HepG2 (cell line): ENCODE measurements around the gene KIAA0232. TPM values are rescaled to one million over a fixed set of nuclear protein-coding genes. Genes with fewer than 3 reads are reported as not detected.

Experiments used
- ATAC-seq: fragments of 200-7000 bp; cut with Tn5 transposase; 3 replicates; pipeline ENCODE4 v1.9.1; 2020; ENCODE audit warnings: mild to moderate bottlenecking, moderate library complexity
- BruUV-seq: library from RNA; stranded (reverse); fragments of 400-500 nt; replicated peaks from 2 replicates; lab custom pipeline; 2021; lab: Mats Ljungman, UMichigan
- CTCF ChIA-PET: fragments of 300-600 bp; formaldehyde crosslinking; extraction: SDS; loops from one replicate; lab custom pipeline; 2021; ENCODE audit warnings: low total read pairs, inconsistent platforms, low intra/inter-chr PET ratio; lab: Yijun Ruan, JAX
- POLR2A ChIA-PET: fragments of 350-600 bp; sonication (Branson Sonifier 250); formaldehyde crosslinking; loops from one replicate; lab custom pipeline; 2020; ENCODE audit warnings: antibody characterized with exemption, inconsistent platforms; lab: Yijun Ruan, JAX
- DNase-seq: peaks from one replicate; pipeline ENCODE4 v3.0.0-alpha.2; 2015; ENCODE audit warnings: low spot score
- FAIRE-seq: peaks from 3 replicates; lab custom pipeline; 2011; peaks lifted over from hg19 to GRCh38; lab: Jason Lieb, UNC
- H2AFZ ChIP-seq: one replicate; pipeline ENCODE4 v1.6.1; 2011; ENCODE audit warnings: low read length, inconsistent platforms
- H3K27ac ChIP-seq: fragments of 300-600 bp; 3 replicates; pipeline ENCODE4 v1.8.0; 2011; ENCODE audit warnings: mixed run types, mild to moderate bottlenecking, mixed read lengths, low read length, inconsistent platforms; ENCODE audit not compliant: insufficient read depth; ENCODE audit errors: extremely low read length
- H3K27me3 ChIP-seq, 2 experiments: fragments of 200-600 bp in 1 of 2; 2 replicates in 1 of 2; 3 replicates in 1 of 2; pipeline versions ENCODE4 v1.6.0 to v1.8.0; 2011; ENCODE audit warnings: low read length in 2 of 2, mild to moderate bottlenecking in 2 of 2, moderate library complexity in 2 of 2, inconsistent platforms in 1 of 2; ENCODE audit not compliant: insufficient read depth in 2 of 2, control insufficient read depth in 1 of 2
- H3K36me3 ChIP-seq, 2 experiments: fragments of 200-600 bp in 1 of 2; replicated peaks in 1 of 2; 2 replicates in 1 of 2; 3 replicates in 1 of 2; pipeline versions ENCODE4 v1.5.1 to v1.8.0; 2011; ENCODE audit warnings: low read length in 2 of 2, inconsistent platforms in 1 of 2; ENCODE audit not compliant: insufficient read depth in 2 of 2, control insufficient read depth in 1 of 2
- H3K4me1 ChIP-seq: 2 replicates; pipeline ENCODE4 v1.5.1; 2012; ENCODE audit warnings: low read length, inconsistent platforms; ENCODE audit not compliant: insufficient read depth
- H3K4me2 ChIP-seq: 2 replicates; pipeline ENCODE4 v1.6.0; 2011; ENCODE audit warnings: low read depth, low read length, inconsistent platforms
- H3K4me3 ChIP-seq, 3 experiments: fragments of 200-600 bp in 1 of 3; sonication (generic), shearing (Covaris generic) in 1 of 3; replicated peaks in 1 of 3; 2 replicates each; pipeline ENCODE4 v1.5.1; 2011 to 2016; ENCODE audit warnings: low read length in 3 of 3, inconsistent platforms in 2 of 3, low read depth in 2 of 3, mild to moderate bottlenecking in 2 of 3, control low read depth in 1 of 3, mixed read lengths in 1 of 3; ENCODE audit not compliant: insufficient read depth in 1 of 3
- H3K79me2 ChIP-seq: one replicate; pipeline ENCODE4 v1.6.1; 2011; ENCODE audit warnings: low read length, inconsistent platforms; ENCODE audit not compliant: insufficient read depth
- H3K9ac ChIP-seq: 2 replicates; pipeline ENCODE4 v1.6.0; 2011; ENCODE audit warnings: mild to moderate bottlenecking, low read depth, low read length, inconsistent platforms; ENCODE audit not compliant: insufficient read depth
- H3K9me3 ChIP-seq: 2 replicates; pipeline ENCODE4 v1.5.1; 2012; ENCODE audit warnings: mild to moderate bottlenecking, low read length
- H4K20me1 ChIP-seq: 2 replicates; pipeline ENCODE4 v1.6.0; 2011; ENCODE audit warnings: inconsistent platforms, mild to moderate bottlenecking, low read length, moderate library complexity; ENCODE audit not compliant: insufficient read depth
- GPBP1L1 ChIP-seq: sonication (generic); formaldehyde crosslinking; IDR thresholded peaks from 2 replicates; pipeline ENCODE4 v1.5.0; 2020; ENCODE audit warnings: mild to moderate bottlenecking, missing genetic modification reagents
- ZBTB33 ChIP-seq: sonication (generic); formaldehyde crosslinking; IDR thresholded peaks from 2 replicates; pipeline ENCODE4 v1.4.0; 2020; ENCODE audit warnings: missing genetic modification reagents
- ZBTB37 ChIP-seq: sonication (generic); formaldehyde crosslinking; IDR thresholded peaks from 2 replicates; pipeline ENCODE4 v1.4.0; 2020; ENCODE audit warnings: mild to moderate bottlenecking, missing genetic modification reagents
- ZBTB38 ChIP-seq: sonication (generic); formaldehyde crosslinking; IDR thresholded peaks from 2 replicates; pipeline ENCODE4 v1.5.1; 2020; ENCODE audit warnings: mild to moderate bottlenecking, missing genetic modification reagents
- ZBTB4 ChIP-seq: sonication (generic); formaldehyde crosslinking; IDR thresholded peaks from 2 replicates; pipeline ENCODE4 v1.4.0; 2020; ENCODE audit warnings: missing genetic modification reagents, mild to moderate bottlenecking, borderline replicate concordance
- WGBS: methylation state at CpG from one replicate; pipeline ENCODE4 v1.1.6; 2017; ENCODE audit warnings: low lambda C conversion rate; 5-methylcytosine and 5-hydroxymethylcytosine counted together
- in situ Hi-C: cut with HindIII; loops from 2 replicates; pipeline ENCODE4 v1.10.0; 2017; ENCODE audit warnings: low pct_unique_long_range_greater_than_20kb; ENCODE audit not compliant: extremely low pct_ligation_motif_present
- intact Hi-C: fragments of 100-400 bp; cut with micrococcal nuclease; formaldehyde crosslinking; loops from one replicate; pipeline ENCODE4 v1.10.0; 2022; ENCODE audit not compliant: unreplicated experiment
- polyA plus RNA-seq, 8 experiments: library from polyadenylated mRNA; depleted of rRNA in 3 of 8; stranded (reverse) in 7 of 8; unstranded in 1 of 8; fragments of >200 nt; fragmentation: Illumina TruSeq in 4 of 8; extraction: Trizol in 4 of 8; gene quantifications; 2 replicates each; pipeline versions ENCODE4 v1.2.1 to v1.2.3, GENCODE V29; 2011 to 2016; ENCODE audit warnings: low read depth in 4 of 8, missing spikeins in 1 of 8, mixed read lengths in 1 of 8; ENCODE audit not compliant: insufficient read depth in 1 of 8
- total RNA-seq, 5 experiments: library from RNA; depleted of rRNA; stranded (reverse); fragments of >200 nt; fragmentation: Illumina TruSeq; extraction: Trizol; gene quantifications; 2 replicates each; pipeline ENCODE4 v1.2.3, GENCODE V29; 2016; ENCODE audit warnings: low read depth in 1 of 5
- TF ChIP-seq, protein P1 (sequence below): sonication (generic); formaldehyde crosslinking; IDR thresholded peaks from 2 replicates; pipeline ENCODE4 v1.4.0; 2020; ENCODE audit warnings: mild to moderate bottlenecking, missing genetic modification reagents
- TF ChIP-seq, protein P2 (sequence below): sonication (generic); formaldehyde crosslinking; IDR thresholded peaks from 2 replicates; pipeline ENCODE4 v1.5.0; 2020; ENCODE audit warnings: missing genetic modification reagents, mild to moderate bottlenecking, borderline replicate concordance

Gene KIAA0232
- total and polyA plus RNA-seq, 2 of the 13 experiments (the other 11 are each of a cell fraction or from before 2014, with no cell fraction given): 7.8 to 17.1 TPM

GRCh38 chr4:6905516-6906445, 123.3 kb downstream of the KIAA0232 start:
- Histone ChIP-seq H3K27me3 (no peaks in the 10 kb centered on the region; a peak in 1 of 5 replicates), H3K9me3 (no peaks in the 10 kb centered on the region), H4K20me1 (peaks cover under 1% of the 10 kb centered on the region; the same call in 1 of the 2 replicates), H2AFZ (no peak overlapping the region), H3K36me3 (no peaks in the 10 kb centered on the region), H3K4me3 (no peak overlapping the region), H3K9ac (no peak overlapping the region), H3K27ac (peak overlapping the region; percentile 78), H3K4me2 (peak overlapping the region; percentile 5; the same call in 1 of the 2 replicates), H3K79me2 (peaks cover 13% of the 10 kb centered on the region), H3K4me1 (peaks cover 84% of the 10 kb centered on the region)
- intact Hi-C loops (loop anchor here (10.0 kb wide), 1 partner anchor 139 kb away; the partner anchor contains the start of gene TADA2B), in situ Hi-C loops (loop anchor here (10.0 kb wide), 1 partner anchor 169 kb away; no protein-coding TSS in a partner anchor)
- FAIRE-seq (no peak), ATAC-seq (no peak), DNase-seq (no peak)
- BruUV-seq: no TSS peak
- TF ChIP-seq, protein P1, sequence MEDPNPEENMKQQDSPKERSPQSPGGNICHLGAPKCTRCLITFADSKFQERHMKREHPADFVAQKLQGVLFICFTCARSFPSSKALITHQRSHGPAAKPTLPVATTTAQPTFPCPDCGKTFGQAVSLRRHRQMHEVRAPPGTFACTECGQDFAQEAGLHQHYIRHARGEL (CRISPR knock-in tag): 0 out of 2 replicates have a peak, but pooled peaks have one; percentile 32
- TF ChIP-seq ZBTB37 (CRISPR knock-in tag): 0 out of 2 replicates have a peak, but pooled peaks have one; percentile 28
- no peak for TF ChIP-seq GPBP1L1 (CRISPR knock-in tag)
- TF ChIP-seq ZBTB33 (CRISPR knock-in tag): peak; percentile 84
- peak; percentile 95 for TF ChIP-seq ZBTB38 (CRISPR knock-in tag)
- TF ChIP-seq, protein P2, sequence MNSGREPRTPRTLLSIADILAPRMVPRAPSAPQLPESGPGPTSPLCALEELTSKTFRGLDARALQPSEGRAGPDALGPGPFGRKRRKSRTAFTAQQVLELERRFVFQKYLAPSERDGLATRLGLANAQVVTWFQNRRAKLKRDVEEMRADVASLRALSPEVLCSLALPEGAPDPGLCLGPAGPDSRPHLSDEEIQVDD (CRISPR knock-in tag): no peak
- 0 out of 2 replicates have a peak, but pooled peaks have one; percentile 52 for TF ChIP-seq ZBTB4 (CRISPR knock-in tag)
- WGBS: 98% methylated on average over 8 of the region's 13 CpGs
- CTCF ChIA-PET: no interaction called here
- POLR2A ChIA-PET: interaction anchor here (0.8 to 11.5 kb wide), 6 partner anchors 11 to 232 kb away, joined by 3 to 215 read pairs (median 6); partner anchors contain the start of genes GRPEL1 and MRFAP1L1
